ENCODE results near the gene PIP5K1B. TPM values are rescaled to one million over a fixed set of nuclear protein-coding genes. Genes with fewer than 3 reads are reported as not detected.

PIP5K1B gene
- total RNA-seq, 1 experiment from 2014 or later = not detected

DNA sequence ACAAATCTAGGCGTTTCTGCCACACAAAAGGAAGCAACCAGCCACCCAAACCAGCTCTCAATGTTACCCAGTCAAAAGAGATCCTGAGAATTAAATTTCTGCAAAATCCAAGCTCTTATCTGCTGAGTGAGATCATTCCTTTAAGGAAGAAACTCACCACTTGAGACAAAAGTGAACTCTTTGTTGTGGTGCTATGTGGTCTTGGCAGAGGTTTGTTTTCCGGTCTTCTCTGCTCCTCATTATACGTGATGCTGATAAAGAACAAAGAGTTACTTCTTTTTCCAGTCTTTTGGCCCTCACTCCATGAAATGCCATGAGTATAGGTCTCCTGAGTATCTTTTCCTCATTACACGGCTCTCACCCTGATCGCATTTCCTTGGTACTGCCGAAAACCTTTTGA lies 226.8 kb downstream of the PIP5K1B start:
- no peak overlapping the region for H3K27ac ChIP-seq
- H3K36me3 ChIP-seq = no peaks in the 10 kb centered on the region
- no peaks in the 10 kb centered on the region for H3K4me1 ChIP-seq (replicated peaks)
- DNase-seq (ENCODE audit: low read depth in 1 of 2, low spot score in 2 of 2) = no peak
- H3K27me3 ChIP-seq (replicated peaks) = no peaks in the 10 kb centered on the region
- H3K4me3 ChIP-seq = no peak overlapping the region
- H3K9me3 ChIP-seq (replicated peaks) = no peaks in the 10 kb centered on the region

GRCh38 chr9:68932458-68932857 lies 227.4 kb downstream of the PIP5K1B start:
- no peak overlapping the region for H3K4me3 ChIP-seq
- H3K4me1 ChIP-seq (replicated peaks) = no peaks in the 10 kb centered on the region
- DNase-seq (ENCODE audit: low read depth in 1 of 2, low spot score in 2 of 2) = no peak
- no peaks in the 10 kb centered on the region for H3K27me3 ChIP-seq (replicated peaks)
- H3K27ac ChIP-seq = no peak overlapping the region
- H3K36me3 ChIP-seq = no peaks in the 10 kb centered on the region
- no peaks in the 10 kb centered on the region for H3K9me3 ChIP-seq (replicated peaks)

DNA sequence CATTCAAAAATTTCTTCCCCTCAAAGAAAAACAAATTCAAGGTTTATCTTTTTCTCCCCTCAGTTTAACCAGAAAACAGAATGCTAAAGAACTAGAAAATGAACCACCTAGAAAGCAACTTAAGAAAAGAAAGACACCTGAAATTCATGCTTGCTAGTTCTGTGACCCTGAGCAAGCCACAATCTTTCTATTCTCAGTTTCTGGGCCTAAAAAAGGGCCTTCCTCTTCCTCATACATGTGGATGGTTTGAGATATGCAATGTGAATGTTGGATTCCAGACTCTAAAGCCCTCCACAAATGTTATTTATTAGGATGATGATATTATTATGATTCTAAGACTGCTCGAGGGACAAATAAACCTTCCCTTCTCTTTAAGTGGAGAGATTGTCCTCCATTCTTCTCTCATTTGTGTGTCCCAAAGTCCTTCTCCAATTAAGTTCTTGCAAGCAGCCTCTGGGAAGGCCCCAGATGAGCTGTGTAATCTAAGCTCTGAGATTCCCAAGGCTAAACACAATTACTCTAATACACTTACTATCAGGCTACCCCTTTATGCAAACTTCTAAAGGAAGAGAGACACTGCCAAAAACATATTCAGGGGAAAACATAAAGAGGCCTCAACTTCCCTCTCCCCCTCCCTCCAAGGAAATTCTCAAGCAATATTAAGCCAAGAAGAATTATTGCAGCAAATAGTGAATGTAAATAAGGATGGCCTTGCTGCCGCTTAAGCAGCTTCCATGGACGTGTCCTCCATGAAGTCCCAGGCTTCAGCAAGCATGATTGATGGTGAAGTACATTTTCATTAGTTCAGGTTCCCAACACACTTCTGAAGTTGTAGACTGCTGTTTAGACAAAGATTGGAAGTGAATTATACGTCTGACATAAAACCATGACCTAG lies 228.6 kb downstream of the PIP5K1B start:
- Histone ChIP-seq H3K4me3 (no peak overlapping the region), H3K4me1 (replicated peaks) (no peaks in the 10 kb centered on the region), H3K27ac (no peak overlapping the region), H3K9me3 (replicated peaks) (no peaks in the 10 kb centered on the region), H3K36me3 (no peaks in the 10 kb centered on the region), H3K27me3 (replicated peaks) (no peaks in the 10 kb centered on the region)
- no peak for DNase-seq (ENCODE audit: low read depth in 1 of 2, low spot score in 2 of 2)

DNA sequence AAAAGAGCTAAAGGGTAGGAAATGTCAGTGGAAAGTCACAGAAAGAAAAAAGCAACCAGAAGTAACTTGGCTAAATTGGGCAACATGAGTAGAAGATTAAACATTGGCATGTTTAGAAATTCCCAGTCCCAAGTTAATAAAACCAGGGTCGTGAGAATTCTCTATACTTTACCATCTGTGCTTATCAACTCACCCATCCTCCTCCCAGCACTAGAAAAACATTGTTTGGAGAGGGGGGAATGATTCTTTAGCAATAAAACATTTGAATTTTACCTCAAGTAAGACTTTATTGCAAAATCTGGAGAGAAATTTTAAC lies 229.2 kb downstream of the PIP5K1B start:
- Histone ChIP-seq H3K27me3 (replicated peaks) (no peaks in the 10 kb centered on the region), H3K4me1 (replicated peaks) (no peaks in the 10 kb centered on the region), H3K9me3 (replicated peaks) (no peaks in the 10 kb centered on the region), H3K4me3 (no peak overlapping the region), H3K36me3 (no peaks in the 10 kb centered on the region), H3K27ac (no peak overlapping the region)
- no peak for DNase-seq (ENCODE audit: low read depth in 1 of 2, low spot score in 2 of 2)

DNA sequence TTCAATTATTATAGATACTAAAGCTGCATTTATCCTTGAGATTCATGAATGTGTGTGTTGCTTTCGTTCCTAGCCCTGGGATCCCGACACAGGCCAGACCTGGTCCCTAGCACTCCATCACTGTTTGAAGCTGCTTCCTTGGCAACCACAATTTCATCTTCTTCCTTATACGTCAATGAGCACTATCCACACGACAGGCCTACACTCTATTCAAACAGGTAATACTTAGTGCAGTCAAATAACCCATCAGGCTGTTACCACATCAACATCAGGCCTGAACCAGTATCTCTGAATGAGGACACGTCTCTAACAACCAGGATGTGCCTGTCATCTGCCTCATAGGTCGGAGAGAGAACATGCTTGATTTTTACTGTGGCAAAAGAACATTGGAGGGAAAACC lies 235.5 kb downstream of the PIP5K1B start:
- no peak overlapping the region for H3K27ac ChIP-seq
- H3K27me3 ChIP-seq (replicated peaks) = no peaks in the 10 kb centered on the region
- DNase-seq (ENCODE audit: low read depth in 1 of 2, low spot score in 2 of 2) = no peak

DNA sequence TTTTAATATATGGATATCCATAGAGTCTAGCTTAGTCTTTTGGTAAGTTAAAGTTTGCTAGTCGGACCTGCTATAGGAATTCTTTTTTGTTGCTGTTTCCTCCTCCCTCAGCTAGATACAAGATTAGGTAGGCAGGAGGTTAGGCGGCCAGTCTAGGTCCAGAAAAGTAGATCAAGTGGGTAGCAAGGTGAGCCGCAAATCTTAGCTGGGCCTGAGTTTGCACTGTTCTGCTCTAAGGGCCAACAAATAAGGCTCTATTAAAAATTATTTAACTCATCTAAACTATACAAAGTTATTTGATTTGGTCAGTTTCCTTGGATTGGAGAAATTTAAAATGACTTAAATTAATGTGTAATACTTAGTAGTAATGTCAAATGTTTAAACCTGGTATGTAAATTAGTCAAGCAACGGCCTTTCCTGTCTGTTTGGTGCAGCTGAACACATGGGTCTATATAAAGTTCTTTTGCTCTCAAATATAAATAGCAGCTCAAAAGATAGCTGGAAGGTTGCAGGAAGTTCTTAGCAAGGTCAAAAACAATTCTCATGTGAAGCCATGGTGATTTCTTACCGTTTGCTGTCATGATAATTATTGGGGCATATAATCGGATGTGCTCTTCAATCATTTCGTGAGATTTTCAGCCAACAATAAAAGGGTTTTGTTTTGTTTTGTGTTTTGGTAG lies 236.9 kb downstream of the PIP5K1B start:
- H3K9me3 ChIP-seq (replicated peaks) = no peaks in the 10 kb centered on the region
- H3K4me3 ChIP-seq = no peak overlapping the region
- no peak for DNase-seq (ENCODE audit: low read depth in 1 of 2, low spot score in 2 of 2)
- no peaks in the 10 kb centered on the region for H3K4me1 ChIP-seq (replicated peaks)
- H3K27ac ChIP-seq = no peak overlapping the region
- no peaks in the 10 kb centered on the region for H3K36me3 ChIP-seq
- no peaks in the 10 kb centered on the region for H3K27me3 ChIP-seq (replicated peaks)

More for the DNA sequence above, 235.5 kb downstream of the PIP5K1B start:
- no peaks in the 10 kb centered on the region for H3K4me1 ChIP-seq (replicated peaks)
- H3K36me3 ChIP-seq = no peaks in the 10 kb centered on the region
- H3K4me3 ChIP-seq = no peak overlapping the region
- H3K9me3 ChIP-seq (replicated peaks) = no peaks in the 10 kb centered on the region

DNA sequence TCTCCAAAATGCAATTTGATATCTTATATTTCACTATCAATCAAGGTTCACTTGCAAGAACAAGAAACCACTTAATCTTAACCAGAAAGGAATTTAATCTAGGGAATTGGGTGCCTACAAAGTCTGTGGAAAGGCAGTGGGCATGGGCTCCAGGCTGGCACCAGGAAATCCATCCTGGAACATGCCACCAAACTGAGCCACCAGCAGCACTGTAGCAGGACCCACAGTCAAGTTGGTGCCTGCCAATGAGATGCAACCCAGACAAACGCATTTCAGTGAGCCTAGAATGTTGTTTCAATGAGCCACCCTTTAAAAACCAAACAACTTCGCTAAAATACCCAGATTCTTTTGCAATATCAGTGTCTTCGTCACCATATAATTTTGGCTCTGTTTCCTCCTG lies 237.8 kb downstream of the PIP5K1B start:
- Histone ChIP-seq H3K4me3 (no peak overlapping the region), H3K9me3 (replicated peaks) (no peaks in the 10 kb centered on the region), H3K27me3 (replicated peaks) (no peaks in the 10 kb centered on the region), H3K36me3 (no peaks in the 10 kb centered on the region), H3K27ac (no peak overlapping the region), H3K4me1 (replicated peaks) (no peaks in the 10 kb centered on the region)
- no peak for DNase-seq (ENCODE audit: low read depth in 1 of 2, low spot score in 2 of 2)

DNA sequence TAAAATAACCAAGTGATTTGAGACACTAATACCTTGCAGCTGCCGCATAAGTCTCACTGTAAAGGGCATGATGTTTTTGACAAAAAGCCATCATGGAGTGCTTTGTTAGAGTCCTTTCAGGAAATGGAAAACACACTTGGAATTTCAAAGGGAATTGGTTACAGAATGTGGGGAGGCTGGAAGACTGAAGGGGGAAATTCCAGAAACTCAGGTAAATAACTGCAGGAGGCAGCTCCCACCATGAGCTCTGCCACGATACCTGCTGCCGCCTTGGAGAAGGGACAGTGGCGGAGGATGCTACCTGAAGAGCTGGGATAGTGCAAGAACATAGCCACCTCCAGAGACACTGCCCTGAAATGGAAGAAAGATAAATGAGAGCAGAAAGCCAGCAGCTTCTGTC lies 242.0 kb downstream of the PIP5K1B start:
- Histone ChIP-seq H3K9me3 (replicated peaks) (no peaks in the 10 kb centered on the region), H3K27me3 (replicated peaks) (peaks cover 3% of the 10 kb centered on the region; the same call in 1 of the 2 replicates), H3K36me3 (no peaks in the 10 kb centered on the region), H3K4me1 (replicated peaks) (no peaks in the 10 kb centered on the region), H3K27ac (no peak overlapping the region), H3K4me3 (no peak overlapping the region)
- no peak for DNase-seq (ENCODE audit: low read depth in 1 of 2, low spot score in 2 of 2)

GRCh38 chr9:68947842-68948569 lies 243.0 kb downstream of the PIP5K1B start:
- DNase-seq (ENCODE audit: low read depth in 1 of 2, low spot score in 2 of 2) = no peak
- Histone ChIP-seq H3K4me3 (no peak overlapping the region), H3K27me3 (replicated peaks) (peaks cover 3% of the 10 kb centered on the region; the same call in 1 of the 2 replicates), H3K27ac (no peak overlapping the region), H3K9me3 (replicated peaks) (no peaks in the 10 kb centered on the region), H3K4me1 (replicated peaks) (no peaks in the 10 kb centered on the region), H3K36me3 (no peaks in the 10 kb centered on the region)

DNA sequence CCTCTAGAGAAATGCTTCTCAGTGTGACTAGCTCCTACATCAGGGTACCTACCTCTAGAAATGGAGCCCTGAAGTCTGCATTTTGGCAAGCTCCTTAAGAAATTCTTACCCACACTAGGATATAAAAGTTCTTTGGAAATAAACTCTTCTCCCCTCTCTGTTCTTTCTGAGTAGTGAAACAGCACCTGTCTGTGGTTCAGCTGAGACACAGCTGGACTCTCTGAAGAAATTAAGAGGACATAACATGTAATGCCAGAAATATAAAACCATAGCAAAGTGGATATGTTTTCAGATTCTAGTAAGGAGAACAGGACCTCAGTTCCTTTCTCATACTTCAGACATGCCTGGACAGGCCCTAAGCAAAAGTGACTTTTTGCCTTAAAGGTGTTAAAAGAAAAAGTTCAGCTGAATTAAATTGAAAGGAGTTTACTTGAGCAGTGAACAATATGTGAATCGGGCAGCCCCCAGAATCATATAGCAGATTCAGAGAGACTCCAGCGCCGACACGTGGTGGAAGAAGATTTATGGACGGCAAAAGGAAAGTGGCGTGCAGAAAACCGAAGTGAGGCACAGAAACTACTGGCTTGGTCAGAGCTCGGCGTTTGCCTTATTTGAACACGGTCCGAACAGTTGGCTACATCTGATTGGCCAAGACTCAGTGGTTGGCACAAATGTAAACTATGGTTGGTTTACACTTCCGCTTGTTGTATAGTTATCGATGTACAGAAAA lies 244.4 kb downstream of the PIP5K1B start:
- DNase-seq (ENCODE audit: low read depth in 1 of 2, low spot score in 2 of 2) = no peak
- no peaks in the 10 kb centered on the region for H3K9me3 ChIP-seq (replicated peaks)
- H3K4me1 ChIP-seq (replicated peaks) = no peaks in the 10 kb centered on the region
- no peak overlapping the region for H3K4me3 ChIP-seq
- H3K27me3 ChIP-seq (replicated peaks) = peaks cover 6% of the 10 kb centered on the region; the same call in 1 of the 2 replicates
- H3K27ac ChIP-seq = no peak overlapping the region
- no peaks in the 10 kb centered on the region for H3K36me3 ChIP-seq

DNA sequence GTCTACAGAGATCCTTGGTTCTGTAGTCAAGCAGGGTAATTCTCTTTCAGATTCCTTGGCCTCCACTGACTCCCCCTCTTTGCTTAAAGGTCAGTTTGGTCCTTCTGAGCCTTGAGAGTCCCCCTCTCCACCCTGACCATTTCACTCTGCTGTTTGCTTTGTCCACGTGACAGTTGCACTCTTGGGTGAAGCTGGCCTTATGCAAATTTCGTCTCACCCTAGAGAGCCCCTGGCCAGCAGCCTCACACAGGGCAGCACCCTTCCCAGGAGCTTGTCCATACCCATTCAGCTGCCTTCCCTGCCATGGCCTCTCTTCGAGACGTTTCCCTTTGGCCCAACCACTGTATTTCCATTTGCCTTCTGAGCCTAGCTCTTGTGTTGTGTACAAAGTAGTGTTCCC lies 245.1 kb downstream of the PIP5K1B start:
- Histone ChIP-seq H3K4me1 (replicated peaks) (no peaks in the 10 kb centered on the region), H3K27ac (no peak overlapping the region), H3K4me3 (no peak overlapping the region), H3K9me3 (replicated peaks) (no peaks in the 10 kb centered on the region), H3K27me3 (replicated peaks) (peaks cover 6% of the 10 kb centered on the region; the same call in 1 of the 2 replicates), H3K36me3 (no peaks in the 10 kb centered on the region)
- no peak for DNase-seq (ENCODE audit: low read depth in 1 of 2, low spot score in 2 of 2)

- Histone ChIP-seq H3K4me1 (replicated peaks) (no peaks in the 10 kb centered on the region), H3K27ac (no peak overlapping the region), H3K27me3 (replicated peaks) (peaks cover 8% of the 10 kb centered on the region; the same call in 1 of the 2 replicates), H3K4me3 (no peak overlapping the region), H3K36me3 (no peaks in the 10 kb centered on the region), H3K9me3 (replicated peaks) (no peaks in the 10 kb centered on the region)
- DNase-seq (ENCODE audit: low read depth in 1 of 2, low spot score in 2 of 2) = no peak
Measured at GRCh38 chr9:68950689-68951088, 245.6 kb downstream of the PIP5K1B start.

DNA sequence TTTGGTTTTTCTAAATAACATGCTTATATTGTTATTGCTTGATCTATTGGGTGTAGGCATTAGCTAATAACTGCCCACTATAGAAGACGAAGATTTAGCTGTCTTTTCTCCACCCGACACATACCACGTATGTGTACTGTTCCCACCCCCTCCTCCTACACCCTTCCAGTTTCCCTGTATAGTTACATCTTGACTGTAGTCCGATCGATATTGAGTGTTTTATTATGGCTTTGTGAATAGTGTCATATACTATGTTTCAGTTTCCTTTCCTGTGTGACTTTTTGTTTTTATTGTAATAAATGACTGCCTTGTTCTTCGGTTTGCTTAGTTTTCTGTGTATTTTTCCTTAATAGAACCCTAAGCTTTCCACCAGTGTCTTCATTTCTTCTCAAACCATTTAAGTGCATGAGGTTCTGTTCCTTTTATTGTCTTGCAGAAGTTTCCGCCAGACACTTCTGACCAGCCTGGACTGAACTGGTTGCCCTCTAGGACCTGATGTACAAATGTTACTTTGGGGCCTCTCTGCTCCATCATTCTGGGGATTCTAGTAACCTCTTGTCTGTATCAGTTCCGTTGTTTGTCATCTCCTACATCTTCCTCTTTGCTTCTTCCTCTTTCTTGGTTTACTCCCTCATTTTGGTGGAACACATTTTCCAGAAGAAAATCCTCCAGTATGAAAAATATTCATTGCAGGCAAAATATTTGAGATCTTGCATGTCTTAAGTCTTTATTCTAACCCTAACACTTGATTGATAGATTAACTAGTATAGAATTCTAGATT lies 247.0 kb downstream of the PIP5K1B start:
- Histone ChIP-seq H3K9me3 (replicated peaks) (no peaks in the 10 kb centered on the region), H3K4me1 (replicated peaks) (no peaks in the 10 kb centered on the region), H3K36me3 (no peaks in the 10 kb centered on the region), H3K4me3 (no peak overlapping the region), H3K27ac (no peak overlapping the region), H3K27me3 (replicated peaks) (peaks cover 8% of the 10 kb centered on the region; the same call in 1 of the 2 replicates)
- no peak for DNase-seq (ENCODE audit: low read depth in 1 of 2, low spot score in 2 of 2)
